PC-3 (cell line): ENCODE data around the gene GALNTL6. TPM values are rescaled to one million over a fixed set of nuclear protein-coding genes. Genes with fewer than 3 reads are reported as not detected.

Experiments
- ATAC-seq: fragments of 200-7000 bp; cut with Tn5 transposase; 2 replicates; pipeline ENCODE4 v1.9.1; 2020; ENCODE audit warnings: mild to moderate bottlenecking, moderate library complexity
- BruUV-seq: library from RNA; stranded (reverse); fragments of 400-500 nt; replicated peaks from 2 replicates; lab custom pipeline; 2021; lab: Mats Ljungman, UMichigan
- CTCF ChIA-PET: fragments of 300-600 bp; sonication (Branson Sonifier 250); formaldehyde crosslinking; loops from one replicate; lab custom pipeline; 2022; ENCODE audit warnings: antibody characterized with exemption; lab: Charles Lee
- POLR2A ChIA-PET: fragments of 300-600 bp; sonication (Branson Sonifier 250); formaldehyde crosslinking; loops from one replicate; lab custom pipeline; 2022; ENCODE audit warnings: antibody characterized with exemption; ENCODE audit not compliant: unreplicated experiment; lab: Charles Lee
- DNase-seq: peaks from one replicate; pipeline ENCODE4 v3.0.0-alpha.2; 2015
- H2AFZ ChIP-seq: fragments of 300-600 bp; sonication (generic); 2 replicates; pipeline ENCODE4 v1.6.0; 2016; ENCODE audit warnings: antibody characterized with exemption, low read length
- H3F3A ChIP-seq: fragments of 300-600 bp; sonication (generic); one replicate; pipeline ENCODE4 v1.6.0; 2017; ENCODE audit warnings: antibody characterized with exemption, low read length, control low read depth, mild to moderate bottlenecking; ENCODE audit not compliant: unreplicated experiment
- H3K27ac ChIP-seq: fragments of 300-600 bp; sonication (generic); 2 replicates; pipeline ENCODE4 v1.5.1; 2016; ENCODE audit warnings: mild to moderate bottlenecking, low read length
- H3K27me3 ChIP-seq: fragments of 300-600 bp; sonication (generic); 2 replicates; pipeline ENCODE4 v1.6.1; 2016; ENCODE audit warnings: low read length, mixed read lengths
- H3K36me3 ChIP-seq: fragments of 300-600 bp; sonication (generic); 2 replicates; pipeline ENCODE4 v1.6.1; 2016; ENCODE audit warnings: low read depth, mixed run types, low read length, mixed read lengths
- H3K4me1 ChIP-seq: fragments of 300-600 bp; sonication (generic); 2 replicates; pipeline ENCODE4 v1.5.1; 2016; ENCODE audit warnings: low read length; ENCODE audit not compliant: insufficient read depth
- H3K4me2 ChIP-seq: fragments of 300-600 bp; sonication (generic); 2 replicates; pipeline ENCODE4 v1.6.0; 2016; ENCODE audit warnings: low read length
- H3K4me3 ChIP-seq: fragments of 300-600 bp; sonication (generic); 2 replicates; pipeline ENCODE4 v1.5.1; 2016; ENCODE audit warnings: mild to moderate bottlenecking, low read length, mixed read lengths
- H3K79me2 ChIP-seq: fragments of 300-600 bp; sonication (generic); 2 replicates; pipeline ENCODE4 v1.6.1; 2017; ENCODE audit warnings: low read length, mixed read lengths
- H3K9ac ChIP-seq: fragments of 300-600 bp; sonication (generic); 2 replicates; pipeline ENCODE4 v1.6.0; 2016; ENCODE audit warnings: mild to moderate bottlenecking, low read length
- H3K9me2 ChIP-seq: fragments of 300-600 bp; sonication (generic); replicated peaks from 2 replicates; pipeline ENCODE4 v1.6.1; 2016; ENCODE audit warnings: mixed run types, low read length, mixed read lengths
- H3K9me3 ChIP-seq: fragments of 300-600 bp; sonication (generic); 2 replicates; pipeline ENCODE4 v1.6.1; 2016; ENCODE audit warnings: low read length, mixed read lengths
- H4K20me1 ChIP-seq: fragments of 300-600 bp; sonication (generic); 2 replicates; pipeline ENCODE4 v1.6.1; 2016; ENCODE audit warnings: low read length, mixed read lengths
- EZH2 ChIP-seq: fragments of 300-600 bp; sonication (generic); IDR thresholded peaks from one replicate; pipeline ENCODE4 v1.6.1; 2017; ENCODE audit warnings: antibody characterized with exemption, mild to moderate bottlenecking, low read length; ENCODE audit not compliant: unreplicated experiment
- EZH2phosphoT487 ChIP-seq: fragments of 300-600 bp; sonication (generic); IDR thresholded peaks from 2 replicates; pipeline ENCODE4 v1.6.1; 2018; ENCODE audit warnings: mild to moderate bottlenecking, antibody characterized with exemption, low read length, borderline replicate concordance
- intact Hi-C: fragments of 100-400 bp; cut with micrococcal nuclease; formaldehyde crosslinking; loops from 2 replicates; pipeline ENCODE4 v1.9.0; 2023
- total RNA-seq: library from RNA; depleted of rRNA; stranded (reverse); fragments of >200 nt; gene quantifications from 2 replicates; pipeline ENCODE4 v1.2.3, GENCODE V29; 2014
- TF ChIP-seq, protein P1 (sequence below): fragments of 300-600 bp; sonication (generic); conservative IDR thresholded peaks from 2 replicates; pipeline ENCODE4 v1.5.1; 2017; ENCODE audit warnings: antibody characterized with exemption, low read depth, mild to moderate bottlenecking, low read length

GALNTL6 gene
- total RNA-seq, 1 experiment from 2014 or later: not detected

- no peaks in the 10 kb centered on the region for H3K9me3 ChIP-seq
- H4K20me1 ChIP-seq: no peaks in the 10 kb centered on the region
- ATAC-seq (no peak), DNase-seq (no peak)
- H3K4me2 ChIP-seq: no peak overlapping the region
- H3K9ac ChIP-seq: no peak overlapping the region
- intact Hi-C loops: no loop called here
- ChIA-PET POLR2A (no interaction called here), CTCF (no interaction called here)
- H3K4me3 ChIP-seq: no peak overlapping the region
- no peaks in the 10 kb centered on the region for H3K27me3 ChIP-seq
- BruUV-seq: no TSS peak
- no peaks in the 10 kb centered on the region for H3K79me2 ChIP-seq
- no peaks in the 10 kb centered on the region for H3K9me2 ChIP-seq
- no peaks in the 10 kb centered on the region for H3K4me1 ChIP-seq
- H3K27ac ChIP-seq: no peak overlapping the region
- H2AFZ ChIP-seq: no peak overlapping the region
- no peaks in the 10 kb centered on the region for H3K36me3 ChIP-seq
- H3F3A ChIP-seq: no peaks in the 10 kb centered on the region
- TF ChIP-seq, protein P1, sequence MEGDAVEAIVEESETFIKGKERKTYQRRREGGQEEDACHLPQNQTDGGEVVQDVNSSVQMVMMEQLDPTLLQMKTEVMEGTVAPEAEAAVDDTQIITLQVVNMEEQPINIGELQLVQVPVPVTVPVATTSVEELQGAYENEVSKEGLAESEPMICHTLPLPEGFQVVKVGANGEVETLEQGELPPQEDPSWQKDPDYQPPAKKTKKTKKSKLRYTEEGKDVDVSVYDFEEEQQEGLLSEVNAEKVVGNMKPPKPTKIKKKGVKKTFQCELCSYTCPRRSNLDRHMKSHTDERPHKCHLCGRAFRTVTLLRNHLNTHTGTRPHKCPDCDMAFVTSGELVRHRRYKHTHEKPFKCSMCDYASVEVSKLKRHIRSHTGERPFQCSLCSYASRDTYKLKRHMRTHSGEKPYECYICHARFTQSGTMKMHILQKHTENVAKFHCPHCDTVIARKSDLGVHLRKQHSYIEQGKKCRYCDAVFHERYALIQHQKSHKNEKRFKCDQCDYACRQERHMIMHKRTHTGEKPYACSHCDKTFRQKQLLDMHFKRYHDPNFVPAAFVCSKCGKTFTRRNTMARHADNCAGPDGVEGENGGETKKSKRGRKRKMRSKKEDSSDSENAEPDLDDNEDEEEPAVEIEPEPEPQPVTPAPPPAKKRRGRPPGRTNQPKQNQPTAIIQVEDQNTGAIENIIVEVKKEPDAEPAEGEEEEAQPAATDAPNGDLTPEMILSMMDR: no peak
- TF ChIP-seq EZH2 (no peak), EZH2phosphoT487 (no peak)
Measured at GRCh38 chr4:172813359-172813923, 1000.2 kb downstream of the GALNTL6 start.

DNA sequence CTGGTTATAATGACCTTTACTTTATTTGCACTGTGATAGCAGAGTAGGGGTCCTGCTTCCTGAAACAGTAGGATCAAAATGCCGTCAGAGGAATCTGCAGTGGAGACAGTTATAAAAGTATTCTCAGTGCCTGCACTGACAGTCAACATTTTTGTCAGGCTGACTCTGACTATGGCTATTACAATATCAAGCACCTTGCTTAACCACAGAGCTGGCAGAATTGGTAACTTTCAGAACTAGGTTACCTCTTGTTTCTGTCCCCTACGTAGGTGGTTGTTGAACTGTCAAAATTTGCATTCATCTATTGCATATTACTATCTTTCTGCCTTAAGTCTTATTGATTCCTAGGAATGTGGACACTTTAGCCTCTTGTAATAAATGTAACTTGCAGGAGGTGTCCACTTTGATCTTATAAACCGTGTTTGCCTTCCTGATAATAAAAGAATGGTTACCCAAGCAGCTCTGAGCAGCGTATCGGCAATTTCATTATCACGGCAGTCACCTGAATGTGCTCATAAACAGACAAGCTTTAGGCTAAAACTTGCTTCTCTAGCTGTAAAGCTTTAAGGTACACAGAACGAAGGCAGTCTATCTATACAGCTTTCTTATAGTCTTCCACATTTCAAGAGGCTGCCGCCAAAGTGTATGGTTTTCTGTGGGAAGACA, 1002.4 kb downstream of the GALNTL6 start:
- Histone ChIP-seq H3K27me3 (no peaks in the 10 kb centered on the region), H3K9me2 (no peaks in the 10 kb centered on the region), H2AFZ (no peak overlapping the region), H3K79me2 (no peaks in the 10 kb centered on the region), H3K9me3 (no peaks in the 10 kb centered on the region), H3K4me3 (no peak overlapping the region), H4K20me1 (no peaks in the 10 kb centered on the region), H3K27ac (no peak overlapping the region), H3K9ac (no peak overlapping the region), H3F3A (no peaks in the 10 kb centered on the region), H3K4me2 (no peak overlapping the region), H3K4me1 (no peaks in the 10 kb centered on the region), H3K36me3 (no peaks in the 10 kb centered on the region)
- ATAC-seq (no peak), DNase-seq (no peak)
- ChIA-PET POLR2A (no interaction called here), CTCF (no interaction called here)
- intact Hi-C loops: no loop called here
- TF ChIP-seq, protein P1: no peak
- TF ChIP-seq EZH2phosphoT487 (no peak), EZH2 (no peak)
- no TSS peak for BruUV-seq

- no peaks in the 10 kb centered on the region for H3K36me3 ChIP-seq
- H4K20me1 ChIP-seq: no peaks in the 10 kb centered on the region
- ATAC-seq (no peak), DNase-seq (no peak)
- BruUV-seq: no TSS peak
- TF ChIP-seq EZH2: no peak
- no peak for TF ChIP-seq EZH2phosphoT487
- TF ChIP-seq, protein P1: no peak
- no peaks in the 10 kb centered on the region for H3K4me1 ChIP-seq
- intact Hi-C loops: no loop called here
- no peak overlapping the region for H3K4me3 ChIP-seq
- no peak overlapping the region for H3K9ac ChIP-seq
- H2AFZ ChIP-seq: no peak overlapping the region
- ChIA-PET POLR2A (no interaction called here), CTCF (no interaction called here)
- H3K9me2 ChIP-seq: no peaks in the 10 kb centered on the region
- no peaks in the 10 kb centered on the region for H3K79me2 ChIP-seq
- no peaks in the 10 kb centered on the region for H3K9me3 ChIP-seq
- no peak overlapping the region for H3K27ac ChIP-seq
- no peaks in the 10 kb centered on the region for H3F3A ChIP-seq
- no peak overlapping the region for H3K4me2 ChIP-seq
- no peaks in the 10 kb centered on the region for H3K27me3 ChIP-seq
Measured at GRCh38 chr4:172818901-172819300, 1005.7 kb downstream of the GALNTL6 start.
